Epithelial cell of proximal tubule (primary cell): ENCODE results near the gene SLC10A1. TPM values are rescaled to one million over a fixed set of nuclear protein-coding genes. Genes with fewer than 3 reads are reported as not detected.

ENCODE experiments used
- DNase-seq: peaks from one replicate; pipeline ENCODE4 v3.0.0-alpha.2; 2011; ENCODE audit warnings: low read depth
- H3K4me3 ChIP-seq: 2 replicates; pipeline ENCODE4 v1.5.1; 2011; ENCODE audit warnings: low read depth, mild to moderate bottlenecking, low read length
- CTCF ChIP-seq: conservative IDR thresholded peaks from 2 replicates; pipeline ENCODE4 v1.5.1; 2012; ENCODE audit warnings: low read depth, mild to moderate bottlenecking, low read length
- total RNA-seq: library from RNA; depleted of rRNA; stranded (reverse); fragments of >200 nt; gene quantifications from 2 replicates; pipeline ENCODE4 v1.2.3, GENCODE V29; 2015

SLC10A1 gene
- total RNA-seq, 1 donor from 2014 or later = not detected

- H3K4me3 ChIP-seq = no peak overlapping the region
- DNase-seq = no peak
- TF ChIP-seq CTCF = no peak
Observed at GRCh38 chr14:69797573-69798338, 715 bp upstream of the SLC10A1 start.

DNA sequence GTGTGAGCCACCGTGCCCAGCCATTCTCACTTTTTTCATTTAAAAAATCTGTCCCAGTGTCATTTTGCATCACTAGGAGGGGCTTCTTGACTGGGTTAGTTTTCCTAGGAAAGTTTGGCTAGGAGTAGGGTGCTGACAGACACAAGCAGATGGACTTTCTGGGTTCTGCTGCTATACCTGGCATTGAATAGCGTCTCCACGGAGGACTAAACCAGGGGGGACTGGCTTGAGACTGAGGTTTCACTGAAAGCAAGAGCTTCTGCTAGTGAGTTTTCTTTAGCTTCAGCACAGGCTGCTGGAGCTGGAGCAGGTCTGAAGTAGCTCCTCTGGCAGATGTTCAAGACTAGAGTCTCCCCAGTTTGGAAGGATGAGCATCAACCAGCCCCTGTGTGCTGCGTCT lies 1.4 kb downstream of the SLC10A1 start:
- no peak for DNase-seq
- no peak overlapping the region for H3K4me3 ChIP-seq
- no peak for TF ChIP-seq CTCF

DNA sequence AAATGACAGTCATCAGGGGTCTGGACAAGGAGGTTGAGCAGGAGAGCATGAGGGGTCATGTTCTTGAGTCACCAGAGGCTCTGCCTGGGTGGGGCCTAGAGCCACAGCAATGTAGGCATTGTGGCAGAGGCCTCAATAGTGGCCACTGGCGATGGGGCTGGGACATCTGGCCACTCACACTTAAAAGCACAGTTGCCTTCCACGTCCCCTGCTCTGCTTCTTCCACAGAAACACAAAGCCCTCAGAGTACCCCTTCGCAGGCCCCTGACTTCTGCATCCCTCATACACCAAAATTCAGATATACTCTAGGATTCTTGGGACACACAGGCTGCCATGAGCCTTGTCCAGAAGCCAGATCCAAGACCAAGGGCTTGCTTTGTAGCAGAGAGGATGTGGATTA lies 2.2 kb downstream of the SLC10A1 start:
- TF ChIP-seq CTCF = no peak
- no peak for DNase-seq
- H3K4me3 ChIP-seq = no peak overlapping the region

DNA sequence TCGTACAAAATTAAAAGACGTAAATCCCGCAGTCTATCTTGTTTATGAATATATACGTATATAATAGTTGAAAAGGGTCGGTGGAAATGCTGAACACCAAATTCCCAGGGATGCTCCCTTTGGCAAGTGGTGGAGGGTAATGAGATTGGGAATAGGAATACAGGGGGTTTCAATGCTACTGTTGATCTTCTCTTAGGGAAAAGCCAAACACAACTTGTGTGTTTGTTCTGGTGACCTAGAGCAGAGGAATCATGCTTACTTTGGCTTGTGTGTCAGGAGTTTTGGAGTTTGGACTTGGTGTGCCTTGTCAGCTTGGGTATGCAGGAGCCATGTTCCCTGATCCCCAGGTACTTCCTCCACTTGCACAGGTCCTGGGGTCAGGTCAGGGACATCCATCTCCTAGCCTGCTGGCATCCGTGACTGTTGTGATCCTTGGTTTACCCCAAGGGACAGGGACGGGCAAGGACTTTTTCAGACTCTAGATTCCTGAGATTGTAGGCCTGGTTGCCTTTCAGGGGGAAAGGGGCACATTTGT lies 4.1 kb downstream of the SLC10A1 start:
- no peak for DNase-seq
- no peak overlapping the region for H3K4me3 ChIP-seq
- no peak for TF ChIP-seq CTCF

GRCh38 chr14:69789118-69789640 lies 7.9 kb downstream of the SLC10A1 start:
- no peak overlapping the region for H3K4me3 ChIP-seq
- DNase-seq = no peak
- TF ChIP-seq CTCF = no peak

- no peak overlapping the region for H3K4me3 ChIP-seq
- no peak for TF ChIP-seq CTCF
- DNase-seq = no peak
Observed at GRCh38 chr14:69786603-69787002, 10.4 kb downstream of the SLC10A1 start.
